ENCODE results near the gene PARP16. TPM values are rescaled to one million over a fixed set of nuclear protein-coding genes. Genes with fewer than 3 reads are reported as not detected.

PARP16 gene
- total and polyA plus RNA-seq, 9 of the 15 experiments (the other 6 are each of a cell fraction or from before 2014, with no cell fraction given), result 3.0 to 9.9 (median 5.8) TPM

GRCh38 chr15:65248511-65249255 is 38.0 kb downstream of the PARP16 start:
- CTCF ChIA-PET (ENCODE audit: low intra/inter-chr PET ratio), result no interaction called here
- POLR2A ChIA-PET, result interaction anchor here (0.7 to 1.6 kb wide), 6 partner anchors 9 to 56 kb away, joined by 3 to 4 read pairs (median 3); partner anchors contain the start of gene RNU5B-1
- no peak for DNase-seq (ENCODE audit: extremely low read depth in 1 of 4, low spot score in 3 of 4)
- Histone ChIP-seq H3K4me2 (ENCODE audit: insufficient read depth, low read length) (no peak overlapping the region), H3K27me3 (ENCODE audit: control insufficient read depth in 2 of 2, insufficient read depth in 2 of 2, low read length in 2 of 2) (no peaks in the 10 kb centered on the region), H3K79me2 (ENCODE audit: control insufficient read depth, insufficient read depth, low read length) (no peaks in the 10 kb centered on the region), H3K9me3 (replicated peaks; ENCODE audit: control insufficient read depth, insufficient read depth, low read depth, low read length) (no peaks in the 10 kb centered on the region), H3K9ac (ENCODE audit: insufficient read depth in 1 of 2, low read depth in 2 of 2, low read length in 2 of 2) (no peak overlapping the region; a peak in 1 of 4 replicates), H3K9me1 (ENCODE audit: control insufficient read depth, insufficient read depth, low read length) (no peaks in the 10 kb centered on the region), H3K27ac (ENCODE audit: extremely low read depth, low read depth, low read length) (no peak overlapping the region), H3K4me1 (replicated peaks in 1 of 2; ENCODE audit: control insufficient read depth in 2 of 2, insufficient read depth in 2 of 2, low read length in 2 of 2) (peaks cover 14 to 20% of the 10 kb centered on the region in 2 experiments), H2AFZ (ENCODE audit: low read depth, low read length) (peak overlapping the region; percentile 17; the same call in 1 of the 2 replicates), H3K36me3 (ENCODE audit: control insufficient read depth, insufficient read depth, low read length) (no peaks in the 10 kb centered on the region), H3K4me3 (no peak overlapping the region), H4K20me1 (replicated peaks; ENCODE audit: control insufficient read depth, insufficient read depth, low read length) (no peaks in the 10 kb centered on the region)
- no peak for ATAC-seq
- intact Hi-C loops (cut with micrococcal nuclease), result no loop called here
- no TSS peak for BruUV-seq (replicated peaks)
- no peak for FAIRE-seq
- WGBS (ENCODE audit: insufficient coverage, low coverage, missing lambda C conversion rate), result 36% methylated on average over 8 of the region's 9 CpGs
- in situ Hi-C loops (cut with MboI), result no loop called here
- TF ChIP-seq STAT5A (IDR thresholded peaks at IDR 0.05; ENCODE audit: borderline replicate concordance, low read length), result no peak
- no peak for TF ChIP-seq ZNF174 (CRISPR knock-in tag; IDR thresholded peaks at IDR 0.05)
- TF ChIP-seq ZBTB17 (CRISPR knock-in tag; IDR thresholded peaks at IDR 0.05), result no peak

- no peaks in the 10 kb centered on the region for H3K79me2 ChIP-seq (ENCODE audit: control insufficient read depth, insufficient read depth, low read length)
- ChIA-PET POLR2A (interaction anchor here (2.2 kb wide), 1 partner anchor 10 kb away, joined by 10 read pairs; no protein-coding TSS in a partner anchor), CTCF (ENCODE audit: low intra/inter-chr PET ratio) (no interaction called here)
- no peak overlapping the region for H3K27ac ChIP-seq (ENCODE audit: extremely low read depth, low read depth, low read length)
- peaks cover 11 to 13% of the 10 kb centered on the region in 2 experiments; a peak in 4 of 5 replicates for H3K4me1 ChIP-seq (replicated peaks in 1 of 2; ENCODE audit: control insufficient read depth in 2 of 2, insufficient read depth in 2 of 2, low read length in 2 of 2)
- H3K9me1 ChIP-seq (ENCODE audit: control insufficient read depth, insufficient read depth, low read length), result no peaks in the 10 kb centered on the region
- no TSS peak for BruUV-seq (replicated peaks)
- ATAC-seq, result no peak
- no peak overlapping the region for H3K4me2 ChIP-seq (ENCODE audit: insufficient read depth, low read length)
- no peak overlapping the region for H3K9ac ChIP-seq (ENCODE audit: insufficient read depth in 1 of 2, low read depth in 2 of 2, low read length in 2 of 2)
- no peak for FAIRE-seq
- TF ChIP-seq SMARCA4 (IDR thresholded peaks at IDR 0.05) (no peak), ZNF121 (CRISPR knock-in tag; conservative IDR thresholded peaks at IDR 0.05) (peak; percentile 66)
- intact Hi-C loops (cut with micrococcal nuclease) (no loop called here), in situ Hi-C loops (cut with MboI) (no loop called here)
- H4K20me1 ChIP-seq (replicated peaks; ENCODE audit: control insufficient read depth, insufficient read depth, low read length), result no peaks in the 10 kb centered on the region
- no peaks in the 10 kb centered on the region for H3K36me3 ChIP-seq (ENCODE audit: control insufficient read depth, insufficient read depth, low read length)
- H3K27me3 ChIP-seq (ENCODE audit: control insufficient read depth in 2 of 2, insufficient read depth in 2 of 2, low read length in 2 of 2), result no peaks in the 10 kb centered on the region
- DNase-seq (ENCODE audit: extremely low read depth in 1 of 4, low spot score in 3 of 4), result no peak
- no peak overlapping the region for H2AFZ ChIP-seq (ENCODE audit: low read depth, low read length)
- H3K9me3 ChIP-seq (replicated peaks; ENCODE audit: control insufficient read depth, insufficient read depth, low read depth, low read length), result no peaks in the 10 kb centered on the region
- no peak overlapping the region for H3K4me3 ChIP-seq
- WGBS (ENCODE audit: insufficient coverage, low coverage, missing lambda C conversion rate), result 46% methylated on average over 6 of the region's 6 CpGs
These were observed 39.7 kb downstream of the PARP16 start for GRCh38 chr15:65246939-65247338.

Measured in K562 (cell line).